Activated CD4-positive, alpha-beta T cell treated with anti-CD3 and anti-CD28 coated beads, Interleukin-2, amount 50 U/mL, for 1 hour (primary cell): ENCODE results near the gene PLA2G3.
"Not testable (repeated sequence)": the region's sequence is repeated elsewhere in the genome, so short reads cannot be mapped to it uniquely, and the experiment has no call there.

ENCODE experiments used
- DNase-seq: peaks from one replicate; pipeline ENCODE4 v3.0.0-alpha.2; 2020

The PLA2G3 gene

GRCh38 chr22:31122532-31123291 lies 17.6 kb downstream of the PLA2G3 start, which contains the start of gene INPP5J:
Gene INPP5J, plus strand, starts transcription at chr22:31122966. Its CDS starts 49 bp downstream, at chr22:31123015.
- no peak for DNase-seq

- no peak for DNase-seq
These were observed 18.1 kb downstream of the PLA2G3 start for GRCh38 chr22:31122196-31122531.

GRCh38 chr22:31121403-31121802 lies 18.9 kb downstream of the PLA2G3 start:
- DNase-seq, result no peak

GRCh38 chr22:31120642-31121041 lies 19.7 kb downstream of the PLA2G3 start:
- no peak for DNase-seq

- no peak for DNase-seq
These were observed 20.1 kb downstream of the PLA2G3 start for GRCh38 chr22:31120230-31120629.

- no peak for DNase-seq
These were observed 21.1 kb downstream of the PLA2G3 start for GRCh38 chr22:31119026-31119717.

GRCh38 chr22:31118046-31118820 lies 22.1 kb downstream of the PLA2G3 start:
- DNase-seq, result no peak

- DNase-seq, result not testable (repeated sequence)
These were observed 27.7 kb downstream of the PLA2G3 start for GRCh38 chr22:31112547-31113091.

GRCh38 chr22:31107894-31108218 lies 32.5 kb downstream of the PLA2G3 start:
- DNase-seq, result no peak

- peak; percentile 85 for DNase-seq
These were observed 33.0 kb downstream of the PLA2G3 start, which contains the start of gene SELENOM for GRCh38 chr22:31107178-31107893. Gene SELENOM, minus strand, starts transcription at chr22:31107568. Its CDS starts 63 bp downstream, at chr22:31107505.

GRCh38 chr22:31106731-31107177 lies 33.6 kb downstream of the PLA2G3 start:
- DNase-seq, result no peak

GRCh38 chr22:31106001-31106571 lies 34.2 kb downstream of the PLA2G3 start:
- no peak for DNase-seq

GRCh38 chr22:31105282-31105929 lies 34.9 kb downstream of the PLA2G3 start:
- no peak for DNase-seq

- DNase-seq, result no peak
These were observed 35.4 kb downstream of the PLA2G3 start for GRCh38 chr22:31104869-31105268.

- no peak for DNase-seq
These were observed 36.2 kb downstream of the PLA2G3 start for GRCh38 chr22:31103899-31104694.

- no peak for DNase-seq
These were observed 37.2 kb downstream of the PLA2G3 start for GRCh38 chr22:31103111-31103510.

GRCh38 chr22:31102441-31103081 lies 37.7 kb downstream of the PLA2G3 start:
- no peak for DNase-seq

- DNase-seq, result no peak
These were observed 39.4 kb downstream of the PLA2G3 start for GRCh38 chr22:31100762-31101525.
